Endothelial cell of umbilical vein (primary cell): ENCODE data around the gene RNF224. TPM values are rescaled to one million over a fixed set of nuclear protein-coding genes. Genes with fewer than 3 reads are reported as not detected.
A peak's percentile ranks its signal among the peaks of the same experiment; 100 is the strongest.
"Not testable (repeated sequence)": the region's sequence is repeated elsewhere in the genome, so short reads cannot be mapped to it uniquely, and the experiment has no call there.

ENCODE experiments used
- BruUV-seq: library from RNA; stranded (reverse); fragments of 400-500 nt; replicated peaks from 2 replicates; lab custom pipeline; 2021; lab: Mats Ljungman, UMichigan
- CTCF ChIA-PET: fragments of 300-600, 350-600 bp; sonication (Branson Sonifier 250); formaldehyde crosslinking; loops from one replicate; lab custom pipeline; 2021; ENCODE audit warnings: antibody characterized with exemption, inconsistent platforms; lab: Charles Lee
- POLR2A ChIA-PET: fragments of 300-600, 350-600 bp; sonication (Branson Sonifier 250); formaldehyde crosslinking; loops from one replicate; lab custom pipeline; 2021; ENCODE audit warnings: antibody characterized with exemption, inconsistent platforms; lab: Charles Lee
- DNase-seq: peaks from one replicate; pipeline ENCODE4 v3.0.0-alpha.2; 2011; ENCODE audit warnings: low read depth, low spot score
- FAIRE-seq: peaks from 2 replicates; lab custom pipeline; 2011; peaks lifted over from hg19 to GRCh38; lab: Jason Lieb, UNC
- H2AFZ ChIP-seq: 2 replicates; pipeline ENCODE4 v1.6.0; 2012; ENCODE audit warnings: low read depth, low read length, control low read depth, inconsistent platforms
- H3K27ac ChIP-seq: 2 replicates; pipeline ENCODE4 v1.5.1; 2011; ENCODE audit warnings: low read depth, mild to moderate bottlenecking, control low read depth, low read length, moderate library complexity; ENCODE audit not compliant: insufficient read depth
- H3K27me3 ChIP-seq, 2 experiments: 2 replicates each; pipeline versions ENCODE4 v1.6.0 to v1.6.1; 2011; ENCODE audit warnings: low read length in 2 of 2, mixed read lengths in 1 of 2; ENCODE audit not compliant: control insufficient read depth in 2 of 2, insufficient read depth in 2 of 2
- H3K36me3 ChIP-seq, 2 experiments: 2 replicates in 1 of 2; 3 replicates in 1 of 2; pipeline ENCODE4 v1.5.1; 2011; ENCODE audit warnings: low read length in 2 of 2, mild to moderate bottlenecking in 1 of 2, moderate library complexity in 1 of 2; ENCODE audit not compliant: control insufficient read depth in 2 of 2, insufficient read depth in 2 of 2; ENCODE audit errors: extremely low read depth in 1 of 2
- H3K4me1 ChIP-seq: 3 replicates; pipeline ENCODE4 v1.5.1; 2011; ENCODE audit warnings: mild to moderate bottlenecking, low read length; ENCODE audit not compliant: control insufficient read depth, insufficient read depth; ENCODE audit errors: extremely low read depth
- H3K4me2 ChIP-seq: 2 replicates; pipeline ENCODE4 v1.6.1; 2011; ENCODE audit warnings: low read length, control low read depth, mixed read lengths; ENCODE audit not compliant: insufficient read depth
- H3K4me3 ChIP-seq, 3 experiments: fragments of 200-600 bp in 1 of 3; sonication (generic), shearing (Covaris generic) in 1 of 3; replicated peaks in 1 of 3; 2 replicates each; pipeline ENCODE4 v1.5.1; 2011 to 2016; ENCODE audit warnings: control low read depth in 3 of 3, low read length in 3 of 3, mild to moderate bottlenecking in 2 of 3, inconsistent platforms in 1 of 3, low read depth in 1 of 3, moderate library complexity in 1 of 3; ENCODE audit not compliant: insufficient read depth in 1 of 3
- H3K79me2 ChIP-seq: 2 replicates; pipeline ENCODE4 v1.6.0; 2012; ENCODE audit warnings: low read length, inconsistent platforms; ENCODE audit not compliant: control insufficient read depth, insufficient read depth
- H3K9ac ChIP-seq: replicated peaks from 2 replicates; pipeline ENCODE3; 2011; ENCODE audit warnings: low read length, control low read depth; ENCODE audit not compliant: insufficient read depth; ENCODE audit errors: extremely low read depth
- H3K9me1 ChIP-seq: replicated peaks from 3 replicates; pipeline ENCODE4 v1.6.0; 2011; ENCODE audit warnings: mild to moderate bottlenecking, low read length; ENCODE audit not compliant: control insufficient read depth, insufficient read depth; ENCODE audit errors: extremely low read depth
- H3K9me3 ChIP-seq: replicated peaks from 2 replicates; pipeline ENCODE4 v1.5.1; 2012; ENCODE audit warnings: low read length, inconsistent platforms; ENCODE audit not compliant: control insufficient read depth, insufficient read depth
- H4K20me1 ChIP-seq: replicated peaks from 2 replicates; pipeline ENCODE3; 2011; ENCODE audit warnings: mild to moderate bottlenecking, low read length; ENCODE audit not compliant: control insufficient read depth, insufficient read depth; ENCODE audit errors: extremely low read depth
- FOS ChIP-seq: IDR thresholded peaks from 2 replicates; pipeline ENCODE4 v1.6.1; 2011; ENCODE audit warnings: mild to moderate bottlenecking, low read length, moderate library complexity, borderline replicate concordance; ENCODE audit not compliant: insufficient read depth
- GATA2 ChIP-seq: IDR thresholded peaks from 2 replicates; pipeline ENCODE4 v1.7.0; 2011; ENCODE audit warnings: low read depth, mild to moderate bottlenecking, moderate library complexity, mixed read lengths, low read length; ENCODE audit not compliant: insufficient read length, insufficient read depth
- JUN ChIP-seq: IDR thresholded peaks from 2 replicates; pipeline ENCODE4 v1.6.1; 2011; ENCODE audit warnings: borderline replicate concordance, low read depth; ENCODE audit not compliant: insufficient read length, insufficient read depth
- MYC ChIP-seq: IDR thresholded peaks from one replicate; pipeline ENCODE4 v1.6.1; 2011; ENCODE audit warnings: mild to moderate bottlenecking, low read depth, low read length
- POLR2A ChIP-seq: IDR thresholded peaks from 2 replicates; pipeline ENCODE4 v1.6.1; 2012; ENCODE audit warnings: low read depth, mild to moderate bottlenecking, control low read depth, low read length
- POLR2AphosphoS5 ChIP-seq: IDR thresholded peaks from 2 replicates; pipeline ENCODE4 v1.6.1; 2012; ENCODE audit warnings: low read depth, mild to moderate bottlenecking, control low read depth, low read length, moderate library complexity; ENCODE audit not compliant: insufficient read depth
- dilution Hi-C: fragments of 300-500 bp; cut with MboI; formaldehyde crosslinking; loops from one replicate; pipeline ENCODE4 v1.15.0; 2019; ENCODE audit warnings: low sequenced_read_pairs; ENCODE audit not compliant: extremely low pct_ligation_motif_present
- intact Hi-C: fragments of 100-400 bp; cut with micrococcal nuclease; formaldehyde crosslinking; loops from one replicate; pipeline ENCODE4 v1.10.0; 2022
- polyA plus RNA-seq, 4 experiments: library from polyadenylated mRNA; depleted of rRNA in 3 of 4; stranded (reverse) in 3 of 4; unstranded in 1 of 4; fragments of >200 nt; gene quantifications; 2 replicates each; pipeline versions ENCODE4 v1.2.1 to v1.2.3, GENCODE V29; 2011 to 2012; ENCODE audit warnings: missing spikeins in 1 of 4
- total RNA-seq: library from RNA; stranded (reverse); gene quantifications from 2 replicates; pipeline ENCODE4 v1.2.3, GENCODE V29; 2021

RNF224 gene
- total and polyA plus RNA-seq, 2 donors (not counting 3 experiments of a cell fraction or from before 2014, with no cell fraction given) = not detected

DNA sequence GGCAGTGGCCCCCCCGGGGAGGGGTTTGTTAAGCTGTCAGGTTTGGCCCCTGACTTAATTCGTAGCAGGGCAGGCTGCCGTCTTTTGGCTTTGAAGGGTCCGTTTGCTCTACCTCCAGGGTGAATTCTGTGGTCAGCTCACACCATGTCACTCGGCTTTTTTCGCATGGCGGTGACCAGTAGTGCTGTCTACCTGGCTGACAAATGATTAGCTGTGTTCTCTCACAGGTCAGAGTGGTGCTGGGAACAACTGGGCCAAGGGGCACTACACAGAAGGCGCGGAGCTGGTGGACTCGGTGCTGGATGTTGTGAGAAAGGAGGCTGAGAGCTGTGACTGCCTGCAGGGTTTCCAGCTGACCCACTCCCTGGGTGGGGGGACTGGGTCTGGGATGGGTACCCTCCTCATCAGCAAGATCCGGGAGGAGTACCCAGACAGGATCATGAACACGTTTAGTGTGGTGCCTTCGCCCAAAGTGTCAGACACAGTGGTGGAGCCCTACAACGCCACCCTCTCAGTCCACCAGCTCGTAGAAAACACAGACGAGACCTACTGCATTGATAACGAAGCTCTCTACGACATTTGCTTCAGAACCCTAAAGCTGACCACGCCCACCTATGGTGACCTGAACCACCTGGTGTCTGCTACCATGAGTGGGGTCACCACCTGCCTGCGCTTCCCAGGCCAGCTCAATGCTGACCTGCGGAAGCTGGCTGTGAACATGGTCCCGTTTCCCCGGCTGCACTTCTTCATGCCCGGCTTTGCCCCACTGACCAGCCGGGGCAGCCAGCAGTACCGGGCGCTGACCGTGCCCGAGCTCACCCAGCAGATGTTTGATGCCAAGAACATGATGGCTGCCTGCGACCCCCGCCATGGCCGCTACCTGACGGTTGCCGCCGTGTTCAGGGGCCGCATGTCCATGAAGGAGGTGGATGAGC lies 15.2 kb downstream of the RNF224 start:
- intact Hi-C loops = no loop called here
- CTCF ChIA-PET = interaction anchor here (0.9 kb wide), 1 partner anchor 12 kb away, joined by 6 read pairs; the partner anchor contains the start of gene NELFB
- H3K9me1 ChIP-seq = no peaks in the 10 kb centered on the region
- BruUV-seq = no TSS peak
- peak overlapping the region; percentile 64 for H3K9ac ChIP-seq
- no peak for TF ChIP-seq MYC
- TF ChIP-seq POLR2A = no peak
- no peak for TF ChIP-seq FOS
- no peak for TF ChIP-seq JUN
- no peak for TF ChIP-seq POLR2AphosphoS5
- no peak for TF ChIP-seq GATA2
- peaks cover 13% of the 10 kb centered on the region for H3K4me1 ChIP-seq
- peak overlapping the region; percentile 70 to 73 (median 72) for H3K4me3 ChIP-seq
- H3K27me3 ChIP-seq = no peaks in the 10 kb centered on the region
- dilution Hi-C loops = no loop called here
- H4K20me1 ChIP-seq = no peaks in the 10 kb centered on the region
- POLR2A ChIA-PET = interaction anchor here (0.7 to 5.0 kb wide), 7 partner anchors 10 to 186 kb away, joined by 3 to 66 read pairs (median 5); partner anchors contain the start of genes MAN1B1, NELFB, STPG3 and TOR4A
- H3K9me3 ChIP-seq = no peaks in the 10 kb centered on the region
- peak overlapping the region; percentile 46 for H3K27ac ChIP-seq
- H3K36me3 ChIP-seq = peaks cover 6 to 16% of the 10 kb centered on the region in 2 experiments
- peaks cover 25% of the 10 kb centered on the region for H3K79me2 ChIP-seq
- DNase-seq (no peak), FAIRE-seq (no peak)
- peak overlapping the region; percentile 85 for H3K4me2 ChIP-seq
- H2AFZ ChIP-seq = no peak overlapping the region

DNA sequence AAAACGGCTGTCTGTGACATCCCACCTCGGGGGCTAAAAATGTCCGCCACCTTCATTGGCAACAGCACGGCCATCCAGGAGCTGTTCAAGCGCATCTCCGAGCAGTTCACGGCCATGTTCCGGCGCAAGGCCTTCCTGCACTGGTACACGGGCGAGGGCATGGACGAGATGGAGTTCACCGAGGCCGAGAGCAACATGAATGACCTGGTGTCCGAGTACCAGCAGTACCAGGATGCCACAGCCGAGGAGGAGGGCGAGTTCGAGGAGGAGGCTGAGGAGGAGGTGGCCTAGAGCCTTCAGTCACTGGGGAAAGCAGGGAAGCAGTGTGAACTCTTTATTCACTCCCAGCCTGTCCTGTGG lies 15.9 kb downstream of the RNF224 start:
- H3K4me3 ChIP-seq, BruUV-seq, intact Hi-C loops, dilution Hi-C loops, H3K9me1 ChIP-seq, H3K9me3 ChIP-seq, H4K20me1 ChIP-seq, H2AFZ ChIP-seq, H3K9ac ChIP-seq, FAIRE-seq, CTCF ChIA-PET, H3K4me2 ChIP-seq, H3K27ac ChIP-seq, H3K27me3 ChIP-seq, DNase-seq: not testable (repeated sequence)
- Histone ChIP-seq H3K36me3 (peaks cover 6 to 16% of the 10 kb centered on the region in 2 experiments), H3K79me2 (peaks cover 25% of the 10 kb centered on the region), H3K4me1 (peaks cover 13% of the 10 kb centered on the region)
- POLR2A ChIA-PET = interaction anchor here (1.6 to 5.0 kb wide), 2 partner anchors 10 to 34 kb away, joined by 8 to 66 read pairs; partner anchors contain the start of genes NELFB, STPG3 and TOR4A
